Endothelial cell (in vitro differentiated cells): ENCODE measurements around the gene SLC7A8. TPM values are rescaled to one million over a fixed set of nuclear protein-coding genes. Genes with fewer than 3 reads are reported as not detected.

Experiments
- DNase-seq: peaks from one replicate; pipeline ENCODE4 v3.0.0; 2021; ENCODE audit warnings: low spot score
- H3K27ac Mint-ChIP-seq: one replicate; pipeline ENCODE4 v1.8.0; 2021; ENCODE audit warnings: mixed read lengths, inconsistent platforms; ENCODE audit not compliant: unreplicated experiment
- H3K27me3 Mint-ChIP-seq: one replicate; pipeline ENCODE4 v1.8.0; 2021; ENCODE audit warnings: mild to moderate bottlenecking, moderate library complexity, mixed read lengths, inconsistent platforms; ENCODE audit not compliant: unreplicated experiment
- H3K36me3 Mint-ChIP-seq: one replicate; pipeline ENCODE4 v1.8.0; 2021; ENCODE audit warnings: mild to moderate bottlenecking, low read depth, mixed read lengths, inconsistent platforms; ENCODE audit not compliant: unreplicated experiment
- H3K4me1 Mint-ChIP-seq: one replicate; pipeline ENCODE4 v1.8.0; 2021; ENCODE audit warnings: mild to moderate bottlenecking, mixed read lengths, inconsistent platforms; ENCODE audit not compliant: unreplicated experiment
- H3K4me3 Mint-ChIP-seq: one replicate; pipeline ENCODE4 v1.8.0; 2021; ENCODE audit warnings: mild to moderate bottlenecking, mixed read lengths, inconsistent platforms; ENCODE audit not compliant: unreplicated experiment
- H3K9me3 Mint-ChIP-seq: one replicate; pipeline ENCODE4 v1.8.0; 2021; ENCODE audit warnings: mixed read lengths, inconsistent platforms; ENCODE audit not compliant: unreplicated experiment
- total RNA-seq: library from RNA; stranded (reverse); fragmentation: NEBNext Ultra II Directional; extraction: Animal tissue kit (Norgen Biotek cat#: 25700); gene quantifications from one replicate; pipeline ENCODE4 v1.2.1, GENCODE V29; 2021; ENCODE audit not compliant: unreplicated experiment
- TF ChIP-seq, protein P1 (sequence below): fragments of 200-600 bp; sonication (generic); IDR thresholded peaks from one replicate; pipeline ENCODE4 v1.5.0; 2021; ENCODE audit warnings: antibody characterized with exemption; ENCODE audit not compliant: unreplicated experiment

Gene SLC7A8
- total RNA-seq, 1 donor from 2014 or later: 24.3 TPM

GRCh38 chr14:23131482-23131881 lies 52.0 kb downstream of the SLC7A8 start:
- Mint-ChIP-seq H3K27me3 (peaks cover 1% of the 10 kb centered on the region), H3K9me3 (no peaks in the 10 kb centered on the region), H3K36me3 (peaks cover 6% of the 10 kb centered on the region), H3K4me1 (peaks cover 14% of the 10 kb centered on the region), H3K27ac (no peak overlapping the region), H3K4me3 (no peak overlapping the region)
- DNase-seq: no peak
- TF ChIP-seq, protein P1, sequence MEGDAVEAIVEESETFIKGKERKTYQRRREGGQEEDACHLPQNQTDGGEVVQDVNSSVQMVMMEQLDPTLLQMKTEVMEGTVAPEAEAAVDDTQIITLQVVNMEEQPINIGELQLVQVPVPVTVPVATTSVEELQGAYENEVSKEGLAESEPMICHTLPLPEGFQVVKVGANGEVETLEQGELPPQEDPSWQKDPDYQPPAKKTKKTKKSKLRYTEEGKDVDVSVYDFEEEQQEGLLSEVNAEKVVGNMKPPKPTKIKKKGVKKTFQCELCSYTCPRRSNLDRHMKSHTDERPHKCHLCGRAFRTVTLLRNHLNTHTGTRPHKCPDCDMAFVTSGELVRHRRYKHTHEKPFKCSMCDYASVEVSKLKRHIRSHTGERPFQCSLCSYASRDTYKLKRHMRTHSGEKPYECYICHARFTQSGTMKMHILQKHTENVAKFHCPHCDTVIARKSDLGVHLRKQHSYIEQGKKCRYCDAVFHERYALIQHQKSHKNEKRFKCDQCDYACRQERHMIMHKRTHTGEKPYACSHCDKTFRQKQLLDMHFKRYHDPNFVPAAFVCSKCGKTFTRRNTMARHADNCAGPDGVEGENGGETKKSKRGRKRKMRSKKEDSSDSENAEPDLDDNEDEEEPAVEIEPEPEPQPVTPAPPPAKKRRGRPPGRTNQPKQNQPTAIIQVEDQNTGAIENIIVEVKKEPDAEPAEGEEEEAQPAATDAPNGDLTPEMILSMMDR: no peak

- peaks cover 9% of the 10 kb centered on the region for H3K36me3 Mint-ChIP-seq
- no peaks in the 10 kb centered on the region for H3K9me3 Mint-ChIP-seq
- no peak for DNase-seq
- H3K27ac Mint-ChIP-seq: no peak overlapping the region
- TF ChIP-seq, protein P1: no peak
- H3K4me1 Mint-ChIP-seq: peaks cover 11% of the 10 kb centered on the region
- no peak overlapping the region for H3K4me3 Mint-ChIP-seq
- peaks cover 3% of the 10 kb centered on the region for H3K27me3 Mint-ChIP-seq
Measured at GRCh38 chr14:23130871-23131270, 52.6 kb downstream of the SLC7A8 start.

DNA sequence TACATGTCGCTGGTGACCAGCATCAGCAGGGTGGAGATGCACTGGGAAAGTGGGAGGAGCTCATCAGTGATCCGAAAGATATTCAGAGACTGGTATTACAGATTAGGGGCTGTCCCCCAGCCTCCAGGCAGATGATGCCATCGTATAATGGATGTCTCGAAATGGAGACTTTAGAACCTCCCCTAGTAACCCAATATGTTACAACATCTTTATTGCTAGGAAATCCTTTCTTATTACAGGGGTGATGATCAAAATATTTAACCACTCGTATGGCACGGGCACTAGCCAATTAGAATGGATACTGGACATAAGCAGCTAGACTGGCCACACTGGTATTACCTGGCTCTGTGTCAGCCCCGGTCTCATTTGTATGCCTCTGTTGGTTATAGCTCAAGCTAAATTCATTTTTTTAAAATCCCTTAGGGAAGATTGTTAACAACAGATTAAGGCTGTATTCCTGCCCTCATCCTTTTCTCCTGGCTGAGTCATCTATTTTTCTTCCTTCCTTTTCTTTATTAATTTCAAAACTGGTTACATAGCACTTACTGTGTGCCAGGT lies 53.6 kb downstream of the SLC7A8 start:
- H3K4me3 Mint-ChIP-seq: no peak overlapping the region
- TF ChIP-seq, protein P1: no peak

GRCh38 chr14:23128969-23129758 lies 54.3 kb downstream of the SLC7A8 start:
- Mint-ChIP-seq H3K27ac (no peak overlapping the region), H3K4me3 (no peak overlapping the region), H3K36me3 (peaks cover 16% of the 10 kb centered on the region), H3K4me1 (peaks cover 18% of the 10 kb centered on the region), H3K9me3 (no peaks in the 10 kb centered on the region), H3K27me3 (peaks cover 4% of the 10 kb centered on the region)
- TF ChIP-seq, protein P1: no peak
- no peak for DNase-seq

More for the DNA sequence above, 53.6 kb downstream of the SLC7A8 start:
- Mint-ChIP-seq H3K27me3 (peaks cover 4% of the 10 kb centered on the region), H3K27ac (no peak overlapping the region), H3K4me1 (peaks cover 16% of the 10 kb centered on the region), H3K36me3 (peaks cover 15% of the 10 kb centered on the region), H3K9me3 (no peaks in the 10 kb centered on the region)
- DNase-seq: no peak

DNA sequence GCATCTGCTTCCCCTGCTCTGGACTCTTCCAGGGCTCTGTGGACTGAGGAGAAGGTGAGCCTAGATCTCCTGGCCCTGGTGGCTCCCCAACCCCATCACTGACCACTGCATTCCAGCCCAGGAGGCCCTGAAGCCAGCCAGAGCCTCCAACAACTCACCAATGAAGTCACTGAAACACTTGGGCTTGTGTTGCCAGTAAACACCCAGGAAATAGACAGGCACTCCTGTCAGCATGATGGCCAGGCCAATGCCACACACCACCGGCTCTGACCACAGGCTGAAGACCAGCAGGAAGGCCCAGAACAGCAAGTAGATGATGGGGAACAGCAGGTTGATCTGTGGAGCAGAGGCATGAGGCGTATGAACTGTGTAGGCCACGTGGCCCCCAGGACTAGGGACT lies 55.6 kb downstream of the SLC7A8 start:
- no peak for DNase-seq
- Mint-ChIP-seq H3K27me3 (peaks cover 4% of the 10 kb centered on the region), H3K27ac (no peak overlapping the region), H3K36me3 (peaks cover 16% of the 10 kb centered on the region), H3K4me3 (no peak overlapping the region), H3K4me1 (peaks cover 26% of the 10 kb centered on the region), H3K9me3 (no peaks in the 10 kb centered on the region)
- TF ChIP-seq, protein P1: no peak
